K562 (cell line): ENCODE results near the gene FAM174B. TPM values are rescaled to one million over a fixed set of nuclear protein-coding genes. Genes with fewer than 3 reads are reported as not detected.

Experiments used
- ATAC-seq: fragments of 200-7000 bp; cut with Tn5 transposase; 3 replicates; pipeline ENCODE4 v1.9.1; 2020; ENCODE audit warnings: moderate library complexity
- BruUV-seq: library from RNA; stranded (reverse); fragments of 400-500 nt; replicated peaks from 2 replicates; lab custom pipeline; 2021; lab: Mats Ljungman, UMichigan
- CTCF ChIA-PET: fragments of 300-600 bp; formaldehyde crosslinking; extraction: SDS; loops from one replicate; lab custom pipeline; 2021; ENCODE audit warnings: low intra/inter-chr PET ratio; lab: Yijun Ruan, JAX
- POLR2A ChIA-PET: fragments of 300-600, 350-650 bp; sonication (Branson Sonifier 250); formaldehyde crosslinking; extraction: SDS; loops from one replicate; lab custom pipeline; 2021; ENCODE audit warnings: antibody characterized with exemption, inconsistent platforms; lab: Yijun Ruan, JAX
- DNase-seq, 4 experiments: peaks; one replicate each; pipeline versions ENCODE4 v3.0.0 to v3.0.0-alpha.2; 2011 to 2018; ENCODE audit warnings: low spot score in 3 of 4, mixed read lengths in 3 of 4; ENCODE audit errors: extremely low read depth in 1 of 4
- FAIRE-seq: peaks from 2 replicates; lab custom pipeline; 2011; peaks lifted over from hg19 to GRCh38; lab: Jason Lieb, UNC
- H2AFZ ChIP-seq: 2 replicates; pipeline ENCODE4 v1.6.0; 2011; ENCODE audit warnings: low read depth, low read length, control low read depth, inconsistent platforms
- H3K27ac ChIP-seq: fragments of 200-600 bp; 3 replicates; pipeline ENCODE4 v1.8.0; 2011; ENCODE audit warnings: low read depth, mild to moderate bottlenecking, control low read depth, inconsistent platforms, low read length, moderate library complexity, mixed read lengths; ENCODE audit errors: extremely low read depth
- H3K27me3 ChIP-seq, 2 experiments: fragments of 300-600 bp in 1 of 2; 2 replicates in 1 of 2; 3 replicates in 1 of 2; pipeline versions ENCODE4 v1.6.0 to v1.8.0; 2011; ENCODE audit warnings: inconsistent platforms in 2 of 2, low read length in 2 of 2, mild to moderate bottlenecking in 1 of 2, mixed read lengths in 1 of 2, moderate library complexity in 1 of 2; ENCODE audit not compliant: control insufficient read depth in 2 of 2, insufficient read depth in 2 of 2
- H3K36me3 ChIP-seq: fragments of 300-600 bp; 3 replicates; pipeline ENCODE4 v1.8.0; 2011; ENCODE audit warnings: mild to moderate bottlenecking, low read length, inconsistent platforms; ENCODE audit not compliant: control insufficient read depth, insufficient read depth
- H3K4me1 ChIP-seq, 2 experiments: fragments of 200-600 bp in 1 of 2; replicated peaks in 1 of 2; 2 replicates in 1 of 2; 3 replicates in 1 of 2; pipeline versions ENCODE4 v1.5.1 to v1.8.0; 2011; ENCODE audit warnings: inconsistent platforms in 2 of 2, low read length in 2 of 2, mild to moderate bottlenecking in 1 of 2, mixed read lengths in 1 of 2, moderate library complexity in 1 of 2; ENCODE audit not compliant: control insufficient read depth in 2 of 2, insufficient read depth in 2 of 2
- H3K4me2 ChIP-seq: 2 replicates; pipeline ENCODE4 v1.6.1; 2011; ENCODE audit warnings: low read length, control low read depth, inconsistent platforms, mixed read lengths; ENCODE audit not compliant: insufficient read depth
- H3K4me3 ChIP-seq: fragments of 200-600 bp; sonication (generic), shearing (Covaris generic); 2 replicates; pipeline ENCODE4 v1.5.1; 2016; ENCODE audit warnings: control low read depth, inconsistent platforms
- H3K79me2 ChIP-seq: fragments of 200-600 bp; 3 replicates; pipeline ENCODE4 v1.8.0; 2011; ENCODE audit warnings: low read length, inconsistent platforms; ENCODE audit not compliant: control insufficient read depth, insufficient read depth
- H3K9ac ChIP-seq, 2 experiments: 2 replicates each; pipeline versions ENCODE4 v1.6.0 to v1.6.1; 2011; ENCODE audit warnings: low read depth in 2 of 2, low read length in 2 of 2, control low read depth in 1 of 2, inconsistent platforms in 1 of 2, mild to moderate bottlenecking in 1 of 2, mixed read lengths in 1 of 2; ENCODE audit not compliant: insufficient read depth in 1 of 2
- H3K9me1 ChIP-seq: one replicate; pipeline ENCODE4 v1.6.0; 2011; ENCODE audit warnings: inconsistent platforms, mild to moderate bottlenecking, low read length, moderate library complexity; ENCODE audit not compliant: control insufficient read depth, insufficient read depth
- H3K9me3 ChIP-seq: replicated peaks from 2 replicates; pipeline ENCODE4 v1.5.1; 2011; ENCODE audit warnings: low read depth, low read length, inconsistent platforms; ENCODE audit not compliant: control insufficient read depth, insufficient read depth
- H4K20me1 ChIP-seq: replicated peaks from 2 replicates; pipeline ENCODE4 v1.6.1; 2011; ENCODE audit warnings: low read length, inconsistent platforms, mixed read lengths; ENCODE audit not compliant: control insufficient read depth, insufficient read depth
- CHD2 ChIP-seq: IDR thresholded peaks from 2 replicates; pipeline ENCODE4 v1.6.1; 2011; ENCODE audit warnings: low read depth, low read length
- ETV1 ChIP-seq: fragments of 450-650 bp; conservative IDR thresholded peaks from 2 replicates; pipeline ENCODE4 v1.6.1; 2016; ENCODE audit warnings: missing genetic modification characterization, control low read depth, low read depth, missing compliant biosample characterization
- MAZ ChIP-seq, 2 experiments: fragments of 450-650 bp in 1 of 2; sonication (generic) in 1 of 2; formaldehyde crosslinking; IDR thresholded peaks in 1 of 2; conservative IDR thresholded peaks in 1 of 2; 2 replicates each; pipeline versions ENCODE4 v1.4.0 to v1.5.0; 2020; ENCODE audit warnings: mild to moderate bottlenecking in 1 of 2, missing genetic modification reagents in 1 of 2
- NFE2 ChIP-seq: IDR thresholded peaks from 2 replicates; pipeline ENCODE4 v1.6.1; 2014; ENCODE audit warnings: antibody characterized with exemption, low read depth
- SRSF1 ChIP-seq: fragments of 200-400 bp; formaldehyde crosslinking; IDR thresholded peaks from 2 replicates; pipeline ENCODE4 v1.6.1; 2017; ENCODE audit warnings: mild to moderate bottlenecking, low read depth, low read length, moderate library complexity
- ZNF444 ChIP-seq: fragments of 250-450 bp; sonication (Bioruptor Pico); IDR thresholded peaks from 2 replicates; pipeline ENCODE4 v1.4.0; 2020; ENCODE audit warnings: mild to moderate bottlenecking, moderate library complexity
- WGBS: fragments of 100-300 bp; shearing (Covaris generic); methylation state at CpG from one replicate; pipeline ENCODE4 v1.1.6; 2016; ENCODE audit warnings: low coverage, mixed read lengths; ENCODE audit not compliant: insufficient coverage; ENCODE audit errors: missing lambda C conversion rate; 5-methylcytosine and 5-hydroxymethylcytosine counted together
- in situ Hi-C: fragments of 300-500 bp; cut with MboI; formaldehyde crosslinking; loops from 4 replicates; pipeline ENCODE4 v1.15.0; 2018; ENCODE audit warnings: inconsistent platforms, mixed read lengths
- intact Hi-C: fragments of 100-400 bp; cut with micrococcal nuclease; formaldehyde crosslinking; loops from 2 replicates; pipeline ENCODE4 v1.14.2; 2022
- polyA plus RNA-seq, 8 experiments: library from polyadenylated mRNA; depleted of rRNA in 4 of 8; stranded (reverse) in 5 of 8; unstranded in 3 of 8; fragments of >200 nt; fragmentation: Nextera tagmentation in 2 of 8; fragmentation: Illumina TruSeq in 1 of 8; extraction: Ambion mirVana in 2 of 8; extraction: Trizol in 1 of 8; gene quantifications; 2 replicates each; pipeline versions ENCODE4 v1.2.1 to v1.2.3, GENCODE V29; 2011 to 2014; ENCODE audit warnings: inconsistent platforms in 1 of 8, missing spikeins in 1 of 8
- total RNA-seq, 7 experiments: library from RNA; depleted of rRNA in 6 of 7; stranded (reverse); fragments of >200 nt in 6 of 7; fragmentation: Illumina TruSeq in 2 of 7; extraction: Trizol in 2 of 7; gene quantifications; 2 replicates each; pipeline versions ENCODE4 v1.2.1 to v1.2.3, GENCODE V29; 2011 to 2021; ENCODE audit warnings: low replicate concordance in 1 of 7
- TF ChIP-seq, protein P1 (sequence below): sonication (generic); formaldehyde crosslinking; IDR thresholded peaks from 2 replicates; pipeline ENCODE4 v1.5.0; 2020; ENCODE audit warnings: missing genetic modification reagents
- TF ChIP-seq, protein P2 (sequence below): fragments of 250-450 bp; sonication (Bioruptor Pico); IDR thresholded peaks from 2 replicates; pipeline ENCODE4 v1.4.0; 2020
- TF ChIP-seq, protein P3 (sequence below): sonication (generic); formaldehyde crosslinking; IDR thresholded peaks from 2 replicates; pipeline ENCODE4 v1.8.1; 2023; ENCODE audit warnings: mild to moderate bottlenecking, missing genetic modification reagents, moderate library complexity
- TF ChIP-seq, protein P4 (sequence below): fragments of 250-450 bp; sonication (Bioruptor Pico); IDR thresholded peaks from 2 replicates; pipeline ENCODE4 v1.5.0; 2021; ENCODE audit warnings: mild to moderate bottlenecking, borderline replicate concordance

The FAM174B gene
- total and polyA plus RNA-seq, 9 of the 15 experiments (the other 6 are each of a cell fraction or from before 2014, with no cell fraction given) = 0.39 to 2.7 (median 1.9) TPM; not detected in 1

DNA sequence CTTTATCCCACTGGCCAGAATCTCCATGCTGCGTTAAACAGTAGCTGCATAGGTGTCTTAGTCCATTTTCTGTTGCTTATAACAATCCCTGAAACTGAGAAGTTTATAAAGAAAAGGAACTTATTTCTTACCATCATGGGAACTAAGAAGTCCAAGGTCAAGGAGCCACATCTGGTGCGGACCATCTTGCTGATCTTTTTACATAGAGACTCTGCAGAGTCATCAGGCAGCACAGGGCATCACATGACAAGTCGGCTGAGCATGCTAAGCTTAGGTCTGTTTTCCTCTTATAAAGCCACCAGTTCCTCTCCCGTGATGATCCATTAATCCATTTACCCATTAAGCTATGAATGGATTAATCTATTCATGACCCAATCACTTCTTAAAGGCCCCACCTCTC is 22.4 kb upstream of the FAM174B start:
- H3K4me3 ChIP-seq = no peak overlapping the region
- H3K79me2 ChIP-seq = no peaks in the 10 kb centered on the region
- no peak for FAIRE-seq
- no peak for DNase-seq
- H3K9me1 ChIP-seq = no peaks in the 10 kb centered on the region
- POLR2A ChIA-PET = no interaction called here
- peaks cover 12 to 15% of the 10 kb centered on the region in 2 experiments for H3K27me3 ChIP-seq
- in situ Hi-C loops (no loop called here), intact Hi-C loops (no loop called here)
- H3K27ac ChIP-seq = no peak overlapping the region
- no peak overlapping the region for H3K9ac ChIP-seq
- CTCF ChIA-PET = no interaction called here
- ATAC-seq = no peak
- no peaks in the 10 kb centered on the region for H3K9me3 ChIP-seq
- no peaks in the 10 kb centered on the region for H4K20me1 ChIP-seq
- no peak overlapping the region for H2AFZ ChIP-seq
- 1% methylated on average over 4 of the region's 4 CpGs for WGBS
- H3K36me3 ChIP-seq = no peaks in the 10 kb centered on the region
- H3K4me2 ChIP-seq = no peak overlapping the region
- no TSS peak for BruUV-seq
- H3K4me1 ChIP-seq = no peaks in the 10 kb centered on the region
- TF ChIP-seq, protein P1, sequence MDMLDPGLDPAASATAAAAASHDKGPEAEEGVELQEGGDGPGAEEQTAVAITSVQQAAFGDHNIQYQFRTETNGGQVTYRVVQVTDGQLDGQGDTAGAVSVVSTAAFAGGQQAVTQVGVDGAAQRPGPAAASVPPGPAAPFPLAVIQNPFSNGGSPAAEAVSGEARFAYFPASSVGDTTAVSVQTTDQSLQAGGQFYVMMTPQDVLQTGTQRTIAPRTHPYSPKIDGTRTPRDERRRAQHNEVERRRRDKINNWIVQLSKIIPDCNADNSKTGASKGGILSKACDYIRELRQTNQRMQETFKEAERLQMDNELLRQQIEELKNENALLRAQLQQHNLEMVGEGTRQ (CRISPR knock-in tag) = 0 out of 2 replicates have a peak, but pooled peaks have one; percentile 9
- TF ChIP-seq CHD2 (no peak), MAZ (CRISPR knock-in tag; conservative IDR thresholded peaks at IDR 0.05 in 1 of 2, IDR thresholded peaks at IDR 0.05 in 1 of 2) (no peak), SRSF1 (no peak), ETV1 (no peak), ZNF444 (CRISPR knock-in tag) (no peak), NFE2 (0 out of 2 replicates have a peak, but pooled peaks have one; percentile 14)
- TF ChIP-seq, protein P2, sequence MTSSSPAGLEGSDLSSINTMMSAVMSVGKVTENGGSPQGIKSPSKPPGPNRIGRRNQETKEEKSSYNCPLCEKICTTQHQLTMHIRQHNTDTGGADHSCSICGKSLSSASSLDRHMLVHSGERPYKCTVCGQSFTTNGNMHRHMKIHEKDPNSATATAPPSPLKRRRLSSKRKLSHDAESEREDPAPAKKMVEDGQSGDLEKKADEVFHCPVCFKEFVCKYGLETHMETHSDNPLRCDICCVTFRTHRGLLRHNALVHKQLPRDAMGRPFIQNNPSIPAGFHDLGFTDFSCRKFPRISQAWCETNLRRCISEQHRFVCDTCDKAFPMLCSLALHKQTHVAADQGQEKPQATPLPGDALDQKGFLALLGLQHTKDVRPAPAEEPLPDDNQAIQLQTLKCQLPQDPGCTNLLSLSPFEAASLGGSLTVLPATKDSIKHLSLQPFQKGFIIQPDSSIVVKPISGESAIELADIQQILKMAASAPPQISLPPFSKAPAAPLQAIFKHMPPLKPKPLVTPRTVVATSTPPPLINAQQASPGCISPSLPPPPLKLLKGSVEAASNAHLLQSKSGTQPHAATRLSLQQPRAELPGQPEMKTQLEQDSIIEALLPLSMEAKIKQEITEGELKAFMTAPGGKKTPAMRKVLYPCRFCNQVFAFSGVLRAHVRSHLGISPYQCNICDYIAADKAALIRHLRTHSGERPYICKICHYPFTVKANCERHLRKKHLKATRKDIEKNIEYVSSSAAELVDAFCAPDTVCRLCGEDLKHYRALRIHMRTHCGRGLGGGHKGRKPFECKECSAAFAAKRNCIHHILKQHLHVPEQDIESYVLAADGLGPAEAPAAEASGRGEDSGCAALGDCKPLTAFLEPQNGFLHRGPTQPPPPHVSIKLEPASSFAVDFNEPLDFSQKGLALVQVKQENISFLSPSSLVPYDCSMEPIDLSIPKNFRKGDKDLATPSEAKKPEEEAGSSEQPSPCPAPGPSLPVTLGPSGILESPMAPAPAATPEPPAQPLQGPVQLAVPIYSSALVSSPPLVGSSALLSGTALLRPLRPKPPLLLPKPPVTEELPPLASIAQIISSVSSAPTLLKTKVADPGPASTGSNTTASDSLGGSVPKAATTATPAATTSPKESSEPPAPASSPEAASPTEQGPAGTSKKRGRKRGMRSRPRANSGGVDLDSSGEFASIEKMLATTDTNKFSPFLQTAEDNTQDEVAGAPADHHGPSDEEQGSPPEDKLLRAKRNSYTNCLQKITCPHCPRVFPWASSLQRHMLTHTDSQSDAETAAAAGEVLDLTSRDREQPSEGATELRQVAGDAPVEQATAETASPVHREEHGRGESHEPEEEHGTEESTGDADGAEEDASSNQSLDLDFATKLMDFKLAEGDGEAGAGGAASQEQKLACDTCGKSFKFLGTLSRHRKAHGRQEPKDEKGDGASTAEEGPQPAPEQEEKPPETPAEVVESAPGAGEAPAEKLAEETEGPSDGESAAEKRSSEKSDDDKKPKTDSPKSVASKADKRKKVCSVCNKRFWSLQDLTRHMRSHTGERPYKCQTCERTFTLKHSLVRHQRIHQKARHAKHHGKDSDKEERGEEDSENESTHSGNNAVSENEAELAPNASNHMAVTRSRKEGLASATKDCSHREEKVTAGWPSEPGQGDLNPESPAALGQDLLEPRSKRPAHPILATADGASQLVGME (CRISPR knock-in tag) = no peak
- TF ChIP-seq, protein P3, sequence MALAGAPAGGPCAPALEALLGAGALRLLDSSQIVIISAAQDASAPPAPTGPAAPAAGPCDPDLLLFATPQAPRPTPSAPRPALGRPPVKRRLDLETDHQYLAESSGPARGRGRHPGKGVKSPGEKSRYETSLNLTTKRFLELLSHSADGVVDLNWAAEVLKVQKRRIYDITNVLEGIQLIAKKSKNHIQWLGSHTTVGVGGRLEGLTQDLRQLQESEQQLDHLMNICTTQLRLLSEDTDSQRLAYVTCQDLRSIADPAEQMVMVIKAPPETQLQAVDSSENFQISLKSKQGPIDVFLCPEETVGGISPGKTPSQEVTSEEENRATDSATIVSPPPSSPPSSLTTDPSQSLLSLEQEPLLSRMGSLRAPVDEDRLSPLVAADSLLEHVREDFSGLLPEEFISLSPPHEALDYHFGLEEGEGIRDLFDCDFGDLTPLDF (CRISPR knock-in tag) = no peak
- TF ChIP-seq, protein P4, sequence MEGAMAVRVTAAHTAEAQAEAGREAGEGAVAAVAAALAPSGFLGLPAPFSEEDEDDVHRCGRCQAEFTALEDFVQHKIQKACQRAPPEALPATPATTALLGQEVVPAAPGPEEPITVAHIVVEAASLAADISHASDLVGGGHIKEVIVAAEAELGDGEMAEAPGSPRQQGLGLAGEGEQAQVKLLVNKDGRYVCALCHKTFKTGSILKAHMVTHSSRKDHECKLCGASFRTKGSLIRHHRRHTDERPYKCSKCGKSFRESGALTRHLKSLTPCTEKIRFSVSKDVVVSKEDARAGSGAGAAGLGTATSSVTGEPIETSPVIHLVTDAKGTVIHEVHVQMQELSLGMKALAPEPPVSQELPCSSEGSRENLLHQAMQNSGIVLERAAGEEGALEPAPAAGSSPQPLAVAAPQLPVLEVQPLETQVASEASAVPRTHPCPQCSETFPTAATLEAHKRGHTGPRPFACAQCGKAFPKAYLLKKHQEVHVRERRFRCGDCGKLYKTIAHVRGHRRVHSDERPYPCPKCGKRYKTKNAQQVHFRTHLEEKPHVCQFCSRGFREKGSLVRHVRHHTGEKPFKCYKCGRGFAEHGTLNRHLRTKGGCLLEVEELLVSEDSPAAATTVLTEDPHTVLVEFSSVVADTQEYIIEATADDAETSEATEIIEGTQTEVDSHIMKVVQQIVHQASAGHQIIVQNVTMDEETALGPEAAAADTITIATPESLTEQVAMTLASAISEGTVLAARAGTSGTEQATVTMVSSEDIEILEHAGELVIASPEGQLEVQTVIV = no peak
